ENCODE measurements around the gene ZNF415.

Gene ZNF415

DNA sequence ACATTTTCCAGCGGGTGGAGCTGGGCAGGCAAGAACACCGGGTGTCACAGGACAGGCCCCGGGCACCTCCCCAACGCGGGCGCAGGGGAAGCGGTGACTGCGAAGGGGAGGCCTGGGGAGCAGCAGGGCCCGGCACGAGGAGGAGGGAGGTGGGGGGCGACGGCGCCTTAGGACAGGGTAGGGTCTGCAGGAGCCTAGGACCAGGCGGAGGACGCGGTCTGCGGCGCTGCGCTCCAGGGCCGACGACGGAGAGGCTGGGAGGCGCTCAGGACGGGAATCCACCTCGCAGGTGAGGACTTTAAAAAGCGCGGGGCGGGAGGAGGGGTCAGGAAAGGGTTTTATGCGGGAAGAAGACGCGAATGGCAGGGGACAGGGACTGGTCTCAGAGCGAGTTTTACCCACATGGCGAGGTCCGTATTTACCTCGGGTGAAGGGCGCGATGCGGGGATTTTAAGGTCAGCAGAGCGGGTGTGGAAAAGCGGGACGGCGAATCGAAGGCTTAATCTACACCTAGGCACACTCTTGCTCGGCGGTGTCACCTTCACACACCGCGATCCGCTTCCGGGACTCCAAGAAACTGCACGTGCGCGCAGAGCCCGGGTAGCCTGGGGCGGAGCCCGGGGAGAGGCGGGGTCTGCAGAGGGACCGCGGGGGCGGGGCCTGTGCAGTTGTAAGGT is 74.7 kb downstream of the ZNF415 start:
- in situ Hi-C loops (cut with MboI; ENCODE audit: low sequenced_read_pairs), result no loop called here
